Measurements from ENCODE around the gene RALGPS1.

GRCh38 chr9:127022913-127023660, 108.5 kb downstream of the RALGPS1 start:
- TF ChIP-seq, protein P1, sequence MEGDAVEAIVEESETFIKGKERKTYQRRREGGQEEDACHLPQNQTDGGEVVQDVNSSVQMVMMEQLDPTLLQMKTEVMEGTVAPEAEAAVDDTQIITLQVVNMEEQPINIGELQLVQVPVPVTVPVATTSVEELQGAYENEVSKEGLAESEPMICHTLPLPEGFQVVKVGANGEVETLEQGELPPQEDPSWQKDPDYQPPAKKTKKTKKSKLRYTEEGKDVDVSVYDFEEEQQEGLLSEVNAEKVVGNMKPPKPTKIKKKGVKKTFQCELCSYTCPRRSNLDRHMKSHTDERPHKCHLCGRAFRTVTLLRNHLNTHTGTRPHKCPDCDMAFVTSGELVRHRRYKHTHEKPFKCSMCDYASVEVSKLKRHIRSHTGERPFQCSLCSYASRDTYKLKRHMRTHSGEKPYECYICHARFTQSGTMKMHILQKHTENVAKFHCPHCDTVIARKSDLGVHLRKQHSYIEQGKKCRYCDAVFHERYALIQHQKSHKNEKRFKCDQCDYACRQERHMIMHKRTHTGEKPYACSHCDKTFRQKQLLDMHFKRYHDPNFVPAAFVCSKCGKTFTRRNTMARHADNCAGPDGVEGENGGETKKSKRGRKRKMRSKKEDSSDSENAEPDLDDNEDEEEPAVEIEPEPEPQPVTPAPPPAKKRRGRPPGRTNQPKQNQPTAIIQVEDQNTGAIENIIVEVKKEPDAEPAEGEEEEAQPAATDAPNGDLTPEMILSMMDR (IDR thresholded peaks at IDR 0.05; ENCODE audit: low read depth, low read length, poor library complexity, severe bottlenecking): no peak
- no peak for TF ChIP-seq EZH2phosphoT487 (IDR thresholded peaks at IDR 0.05; ENCODE audit: borderline replicate concordance, low read length)

Data from DOHH2 (cell line).